PC-9 (cell line): ENCODE measurements around the gene NOS1AP. TPM values are rescaled to one million over a fixed set of nuclear protein-coding genes. Genes with fewer than 3 reads are reported as not detected.

ENCODE experiments used
- BruUV-seq: library from RNA; stranded (reverse); fragments of 400-500 nt; replicated peaks from 2 replicates; lab custom pipeline; 2021; lab: Mats Ljungman, UMichigan
- CTCF ChIA-PET: fragments of 300-600 bp; sonication (Branson Sonifier 250); formaldehyde crosslinking; loops from one replicate; lab custom pipeline; 2022; ENCODE audit warnings: antibody characterized with exemption; lab: Charles Lee
- POLR2A ChIA-PET: fragments of 300-600 bp; sonication (Branson Sonifier 250); formaldehyde crosslinking; loops from one replicate; lab custom pipeline; 2022; ENCODE audit warnings: antibody characterized with exemption; ENCODE audit not compliant: unreplicated experiment; lab: Charles Lee
- DNase-seq, 2 experiments: peaks; one replicate each; pipeline versions ENCODE4 v3.0.0 to v3.0.0-alpha.2; 2015 to 2022; ENCODE audit warnings: mixed read lengths in 1 of 2
- H2AFZ ChIP-seq: fragments of 200-600 bp; sonication (generic); 2 replicates; pipeline ENCODE4 v1.8.1; 2017; ENCODE audit warnings: antibody characterized with exemption
- H3F3A ChIP-seq: fragments of 200-600 bp; sonication (generic); 2 replicates; pipeline ENCODE4 v1.8.1; 2017; ENCODE audit warnings: antibody characterized with exemption, mild to moderate bottlenecking, low read depth; ENCODE audit not compliant: insufficient read depth
- H3K27ac ChIP-seq: fragments of 200-600 bp; sonication (generic); 2 replicates; pipeline ENCODE4 v1.6.1; 2016; ENCODE audit warnings: mixed run types
- H3K27me3 ChIP-seq: fragments of 200-600 bp; sonication (generic); 2 replicates; pipeline ENCODE4 v1.6.1; 2016; ENCODE audit warnings: low read depth, mixed run types; ENCODE audit not compliant: insufficient read depth
- H3K36me3 ChIP-seq: fragments of 200-600 bp; sonication (generic); 2 replicates; pipeline ENCODE4 v1.6.1; 2016; ENCODE audit warnings: low read depth, mixed run types
- H3K4me1 ChIP-seq: fragments of 200-600 bp; sonication (generic); replicated peaks from 2 replicates; pipeline ENCODE4 v1.6.1; 2016; ENCODE audit warnings: mixed run types; ENCODE audit not compliant: insufficient read depth
- H3K4me2 ChIP-seq: fragments of 200-600 bp; sonication (generic); 2 replicates; pipeline ENCODE4 v1.6.1; 2017; ENCODE audit warnings: mixed run types
- H3K4me3 ChIP-seq: fragments of 200-600 bp; sonication (generic); 2 replicates; pipeline ENCODE4 v1.6.1; 2016; ENCODE audit warnings: mixed run types
- H3K79me2 ChIP-seq: fragments of 200-600 bp; sonication (generic); 2 replicates; pipeline ENCODE4 v1.6.1; 2017; ENCODE audit warnings: low read depth, mixed run types
- H3K9me2 ChIP-seq: fragments of 200-600 bp; sonication (generic); 2 replicates; pipeline ENCODE4 v1.8.1; 2017; ENCODE audit warnings: mild to moderate bottlenecking; ENCODE audit not compliant: insufficient read depth
- H3K9me3 ChIP-seq: fragments of 200-600 bp; sonication (generic); 2 replicates; pipeline ENCODE4 v1.8.1; 2016; ENCODE audit warnings: low read depth; ENCODE audit not compliant: insufficient read depth
- H4K20me1 ChIP-seq: fragments of 200-600 bp; sonication (generic); 2 replicates; pipeline ENCODE4 v1.8.1; 2017; ENCODE audit not compliant: insufficient read depth
- CTCF ChIP-seq: fragments of 200-600 bp; sonication (generic); conservative IDR thresholded peaks from 2 replicates; pipeline ENCODE4 v1.6.1; 2017; ENCODE audit warnings: mixed run types, antibody characterized with exemption, mild to moderate bottlenecking, moderate library complexity
- EZH2 ChIP-seq: fragments of 200-600 bp; sonication (generic); IDR thresholded peaks from 2 replicates; pipeline ENCODE4 v1.8.0; 2017; ENCODE audit warnings: antibody characterized with exemption, low read depth
- intact Hi-C: fragments of 100-400 bp; cut with micrococcal nuclease; formaldehyde crosslinking; loops from one replicate; pipeline ENCODE4 v1.10.0; 2022; ENCODE audit not compliant: unreplicated experiment
- total RNA-seq: library from RNA; stranded (reverse); gene quantifications from 2 replicates; pipeline ENCODE4 v1.2.3, GENCODE V29; 2021

Gene NOS1AP
- total RNA-seq, 1 experiment from 2014 or later: 9.9 TPM

GRCh38 chr1:162303004-162303344 lies 233.5 kb downstream of the NOS1AP start:
- no peak overlapping the region for H2AFZ ChIP-seq
- BruUV-seq: no TSS peak
- no peaks in the 10 kb centered on the region for H3K9me3 ChIP-seq
- POLR2A ChIA-PET: no interaction called here
- DNase-seq: no peak
- no peak overlapping the region for H3K4me3 ChIP-seq
- no peak overlapping the region for H3K4me2 ChIP-seq
- H3K79me2 ChIP-seq: no peaks in the 10 kb centered on the region
- no peaks in the 10 kb centered on the region for H3F3A ChIP-seq
- CTCF ChIA-PET: no interaction called here
- no peaks in the 10 kb centered on the region for H3K9me2 ChIP-seq
- no peak overlapping the region for H3K27ac ChIP-seq
- H3K36me3 ChIP-seq: 0 out of 2 replicates have a peak, but pooled peaks cover 3% of the 10 kb centered on the region
- no peak for TF ChIP-seq CTCF
- no peak for TF ChIP-seq EZH2
- no peaks in the 10 kb centered on the region for H3K4me1 ChIP-seq
- intact Hi-C loops: no loop called here
- no peaks in the 10 kb centered on the region for H3K27me3 ChIP-seq
- H4K20me1 ChIP-seq: no peaks in the 10 kb centered on the region

GRCh38 chr1:162304736-162305135 lies 235.2 kb downstream of the NOS1AP start:
- no peak overlapping the region for H2AFZ ChIP-seq
- CTCF ChIA-PET: no interaction called here
- no peaks in the 10 kb centered on the region for H3K9me2 ChIP-seq
- no peaks in the 10 kb centered on the region for H3K9me3 ChIP-seq
- no peaks in the 10 kb centered on the region for H3K4me1 ChIP-seq
- no peaks in the 10 kb centered on the region for H3K79me2 ChIP-seq
- no peak for TF ChIP-seq CTCF
- no peak for TF ChIP-seq EZH2
- 0 out of 2 replicates have a peak, but pooled peaks cover 3% of the 10 kb centered on the region for H3K36me3 ChIP-seq
- no peak overlapping the region for H3K27ac ChIP-seq
- intact Hi-C loops: no loop called here
- H4K20me1 ChIP-seq: no peaks in the 10 kb centered on the region
- no peaks in the 10 kb centered on the region for H3F3A ChIP-seq
- H3K4me2 ChIP-seq: no peak overlapping the region
- BruUV-seq: no TSS peak
- H3K4me3 ChIP-seq: no peak overlapping the region
- DNase-seq: no peak
- POLR2A ChIA-PET: no interaction called here
- no peaks in the 10 kb centered on the region for H3K27me3 ChIP-seq

- CTCF ChIA-PET: no interaction called here
These were observed 236.5 kb downstream of the NOS1AP start for GRCh38 chr1:162305969-162306368.

More at GRCh38 chr1:162305969-162306368, 236.5 kb downstream of the NOS1AP start:
- H3K36me3 ChIP-seq: no peaks in the 10 kb centered on the region
- no peaks in the 10 kb centered on the region for H3K79me2 ChIP-seq
- intact Hi-C loops: no loop called here
- no peak for DNase-seq
- H3K27me3 ChIP-seq: no peaks in the 10 kb centered on the region
- no peak overlapping the region for H3K27ac ChIP-seq
- no peaks in the 10 kb centered on the region for H3K9me3 ChIP-seq
- H3K4me2 ChIP-seq: no peak overlapping the region
- no peak for TF ChIP-seq EZH2
- TF ChIP-seq CTCF: no peak
- H3K4me1 ChIP-seq: no peaks in the 10 kb centered on the region
- H3F3A ChIP-seq: no peaks in the 10 kb centered on the region
- no peaks in the 10 kb centered on the region for H4K20me1 ChIP-seq
- POLR2A ChIA-PET: no interaction called here
- H3K9me2 ChIP-seq: no peaks in the 10 kb centered on the region
- H3K4me3 ChIP-seq: no peak overlapping the region
- BruUV-seq: no TSS peak
- H2AFZ ChIP-seq: no peak overlapping the region
